Measurements from ENCODE around the gene TENT5D.
"Not testable (repeated sequence)": the region's sequence is repeated elsewhere in the genome, so short reads cannot be mapped to it uniquely, and the experiment has no call there.

TENT5D gene

DNA sequence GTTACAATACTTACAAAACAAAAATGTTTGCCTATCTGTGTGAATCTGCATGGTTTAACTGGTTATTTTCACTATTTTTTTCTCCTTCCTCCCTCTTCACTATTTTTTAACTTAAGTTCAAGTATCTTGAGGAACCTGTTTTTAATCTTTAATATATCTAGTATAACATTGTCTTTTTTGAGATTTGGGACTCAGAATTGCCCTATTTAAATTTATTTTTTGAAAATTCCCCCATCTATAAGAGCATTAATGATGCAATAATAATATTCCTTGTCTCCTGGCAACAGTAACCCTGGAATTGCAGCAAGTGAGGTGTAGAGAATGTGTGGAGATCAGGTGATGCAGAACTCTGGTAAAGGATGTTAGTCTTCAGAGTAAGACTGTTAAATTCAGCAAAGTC, at the start of gene TENT5D:
TSS of gene TENT5D (plus strand) at position 301 of the 400 bp plus-strand sequence. CDS start 22,093 bp downstream, outside the sequence.
- no peak for DNase-seq (ENCODE audit: low read depth)

DNA sequence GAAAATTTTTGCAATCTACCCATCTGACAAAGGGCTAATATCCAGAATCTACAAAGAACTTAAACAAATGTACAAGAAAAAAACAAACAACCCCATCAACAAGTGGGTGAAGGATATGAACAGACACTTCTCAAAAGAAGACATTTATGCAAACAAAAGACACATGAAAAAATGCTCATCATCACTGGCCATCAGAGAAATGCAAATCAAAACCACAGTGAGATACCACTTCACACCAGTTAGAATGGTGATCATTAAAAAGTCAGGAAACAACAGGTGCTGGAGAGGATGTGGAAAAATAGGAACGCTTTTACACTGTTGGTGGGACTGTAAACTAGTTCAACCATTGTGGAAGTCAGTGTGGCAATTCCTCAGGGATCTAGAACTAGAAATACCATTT, 34.6 kb upstream of the TENT5D start:
- not testable (repeated sequence) for DNase-seq (ENCODE audit: low read depth)

DNA sequence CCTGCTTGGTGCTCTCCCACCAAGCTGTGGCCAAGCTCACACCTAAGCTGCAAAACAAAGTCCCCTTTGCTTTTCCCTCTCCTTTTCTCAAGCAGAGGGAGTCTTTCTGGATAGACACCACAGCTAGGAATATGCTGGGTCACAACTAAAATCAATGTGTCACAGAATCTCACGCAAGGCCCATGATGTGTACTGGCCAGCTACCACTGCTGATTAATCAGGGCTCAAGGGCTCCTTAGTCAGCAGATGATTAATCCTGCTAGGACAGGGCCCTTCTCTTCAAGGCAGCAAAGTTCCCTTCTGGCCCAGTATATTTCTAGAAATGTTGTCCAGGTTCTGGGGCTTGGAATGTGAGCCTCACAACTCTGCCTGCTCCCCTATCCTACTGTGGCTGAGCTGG, 32.0 kb upstream of the TENT5D start:
- no peak for DNase-seq (ENCODE audit: low read depth)

DNA sequence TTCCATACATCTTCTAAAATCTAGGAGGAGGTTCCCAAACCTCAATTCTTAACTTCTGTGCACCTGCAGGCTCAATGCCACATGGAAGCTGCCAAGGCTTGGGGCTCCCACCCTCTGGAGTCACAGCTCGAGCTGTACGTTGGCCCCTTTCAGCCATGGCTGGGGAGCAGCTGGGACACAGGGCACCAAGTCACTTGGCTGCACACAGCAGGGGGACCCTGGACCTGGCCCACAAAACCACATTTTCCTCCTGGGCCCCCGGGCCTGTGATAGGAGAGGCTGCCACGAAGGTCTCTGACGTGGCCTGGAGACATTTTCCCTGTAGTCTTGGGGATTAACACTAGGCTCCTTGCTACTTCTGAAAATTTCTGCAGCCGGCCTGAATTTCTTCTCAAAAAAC, 8.2 kb upstream of the TENT5D start:
- no peak for DNase-seq (ENCODE audit: low read depth)

DNA sequence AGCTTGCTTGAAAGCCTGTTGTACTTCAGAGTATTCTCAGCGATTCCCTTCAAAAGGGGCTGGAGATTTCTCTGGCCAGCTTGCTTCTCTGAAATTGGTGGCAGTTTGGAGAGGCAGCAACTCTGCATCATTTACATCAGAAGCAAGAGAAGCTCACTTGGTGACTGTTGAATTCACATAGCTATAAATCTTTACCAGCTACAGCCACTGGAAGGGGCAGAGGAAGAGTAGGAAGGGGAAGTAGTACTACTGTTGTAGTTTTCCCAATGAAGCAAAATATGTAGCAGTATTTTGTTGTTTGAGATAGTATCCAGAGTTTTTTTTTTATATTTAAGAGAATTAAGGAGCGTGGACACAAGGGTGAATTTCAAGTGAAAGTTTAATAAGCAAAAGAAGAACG, 2.8 kb downstream of the TENT5D start:
- DNase-seq (ENCODE audit: low read depth), result no peak

DNA sequence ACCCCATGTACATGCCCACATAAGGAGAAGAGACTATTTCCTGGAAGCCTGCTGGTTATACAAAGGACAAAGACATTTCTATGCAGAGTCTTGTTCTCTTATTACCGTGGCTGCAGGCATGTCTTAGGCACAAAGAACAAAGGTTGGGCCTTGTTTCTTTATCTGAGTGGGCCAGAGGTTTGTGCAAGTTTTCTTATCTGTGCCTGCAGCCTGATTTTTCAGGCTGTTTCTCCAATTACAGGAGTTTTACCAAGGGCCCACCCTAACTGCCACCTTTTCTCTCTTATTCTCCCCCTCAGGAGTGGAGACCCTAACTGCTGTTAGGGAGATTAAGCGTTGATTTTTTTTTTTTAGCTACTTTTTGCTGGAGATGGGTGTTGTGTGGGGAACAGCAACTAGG, 3.5 kb downstream of the TENT5D start:
- DNase-seq (ENCODE audit: low read depth), result no peak

DNA sequence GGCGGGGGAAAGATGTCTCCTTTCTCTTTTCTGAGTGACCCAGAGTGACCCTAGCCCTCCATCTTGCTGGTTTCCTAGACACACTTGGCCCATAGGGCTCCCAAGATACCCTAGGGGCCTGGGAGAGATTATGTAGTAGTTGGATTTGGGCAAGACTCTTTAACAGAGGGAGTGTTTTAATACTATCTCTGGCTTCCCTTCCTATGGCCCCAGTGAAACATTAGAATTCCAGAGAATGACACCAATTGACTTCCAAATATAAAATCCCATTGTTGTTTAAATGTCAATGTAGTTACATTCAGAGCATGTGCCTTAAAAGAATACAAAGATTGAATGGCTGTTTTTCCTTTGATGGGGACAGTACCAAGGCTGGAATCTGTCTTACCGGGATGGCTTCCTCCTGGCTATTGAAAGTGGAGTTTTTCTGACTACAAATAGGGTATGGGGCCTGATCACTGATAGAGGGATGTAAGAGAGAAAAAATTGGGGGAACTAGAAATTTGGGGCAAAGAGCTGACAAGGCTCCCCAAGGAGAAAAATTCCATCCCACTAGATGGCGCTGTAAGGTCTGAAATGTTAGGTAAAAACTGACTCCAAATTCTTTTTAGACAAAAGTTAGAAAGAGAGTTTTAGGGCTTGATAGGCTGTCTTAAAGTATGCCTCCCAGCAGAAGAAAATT, 10.7 kb downstream of the TENT5D start:
- no peak for DNase-seq (ENCODE audit: low read depth)

DNA sequence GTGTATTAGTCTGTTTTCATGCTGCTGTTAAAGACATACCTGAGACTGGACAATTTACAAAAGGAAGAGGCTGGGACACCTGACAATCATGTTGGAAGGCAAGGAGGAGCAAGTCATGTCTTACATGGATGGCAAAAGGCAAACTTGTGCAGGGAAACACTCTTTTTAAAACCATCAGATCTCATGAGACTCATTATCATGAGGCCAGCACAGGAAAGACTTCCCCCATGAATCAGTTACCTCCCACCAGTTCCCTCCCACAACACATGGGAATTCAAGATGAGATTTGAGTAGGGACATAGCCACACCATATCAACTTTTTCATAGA, 11.2 kb downstream of the TENT5D start:
- DNase-seq (ENCODE audit: low read depth), result no peak

DNA sequence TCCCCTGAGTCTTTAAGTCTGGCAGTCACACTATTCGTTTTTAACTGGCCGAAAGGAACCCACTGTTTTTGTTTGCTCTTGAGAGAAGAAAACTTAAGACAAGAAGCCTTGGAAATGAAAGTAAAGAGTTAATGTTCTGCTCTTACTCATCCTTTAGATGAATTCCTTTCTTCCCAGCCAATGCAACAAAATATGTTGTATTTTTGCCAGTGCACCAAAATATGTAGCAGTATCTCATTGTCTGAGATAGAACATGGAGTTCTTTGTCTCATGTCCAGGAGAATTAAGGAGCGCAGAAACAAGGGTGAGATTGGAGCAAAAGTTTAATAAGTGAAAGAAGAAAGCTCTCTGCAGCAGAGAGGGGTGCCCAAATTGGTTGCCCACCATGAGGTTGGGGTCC, 12.2 kb downstream of the TENT5D start:
- no peak for DNase-seq (ENCODE audit: low read depth)

DNA sequence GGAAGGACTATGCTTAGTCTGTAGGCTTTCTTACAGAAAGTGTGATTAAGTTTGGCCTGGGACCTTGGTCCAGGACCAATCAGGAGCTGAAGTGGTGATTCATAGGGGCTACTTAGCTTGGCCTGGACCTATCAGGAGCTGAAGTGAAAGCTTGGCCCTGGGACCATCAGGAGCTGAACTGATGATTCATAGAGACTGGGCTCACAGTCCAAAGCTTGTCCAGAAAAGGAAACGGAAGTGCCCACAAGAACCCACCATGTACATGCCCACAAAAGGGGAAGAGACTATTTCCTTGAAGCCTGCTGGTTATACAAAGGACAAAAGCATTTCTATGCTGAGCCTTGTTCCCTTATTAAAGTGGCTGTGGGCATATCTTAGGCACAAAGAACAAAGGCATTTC, 12.6 kb downstream of the TENT5D start:
- no peak for DNase-seq (ENCODE audit: low read depth)

DNA sequence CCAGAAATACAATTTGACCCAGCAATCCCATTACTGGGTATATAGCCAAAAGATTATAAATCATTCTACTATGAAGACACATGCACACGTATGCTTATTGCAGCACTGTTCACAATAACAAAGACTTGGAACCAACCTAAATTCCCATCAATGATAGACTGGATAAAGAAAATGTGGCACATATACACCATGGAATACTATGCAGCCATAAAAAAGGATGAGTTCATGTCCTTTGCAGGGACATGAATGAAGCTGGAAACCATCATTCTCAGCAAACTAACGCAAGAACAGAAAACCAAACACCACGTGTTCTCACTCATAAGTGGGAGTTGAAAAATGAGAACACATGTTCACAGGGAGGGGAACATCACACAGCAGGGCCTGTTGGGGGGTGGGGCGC, 47.9 kb downstream of the TENT5D start:
- not testable (repeated sequence) for DNase-seq (ENCODE audit: low read depth)

DNA sequence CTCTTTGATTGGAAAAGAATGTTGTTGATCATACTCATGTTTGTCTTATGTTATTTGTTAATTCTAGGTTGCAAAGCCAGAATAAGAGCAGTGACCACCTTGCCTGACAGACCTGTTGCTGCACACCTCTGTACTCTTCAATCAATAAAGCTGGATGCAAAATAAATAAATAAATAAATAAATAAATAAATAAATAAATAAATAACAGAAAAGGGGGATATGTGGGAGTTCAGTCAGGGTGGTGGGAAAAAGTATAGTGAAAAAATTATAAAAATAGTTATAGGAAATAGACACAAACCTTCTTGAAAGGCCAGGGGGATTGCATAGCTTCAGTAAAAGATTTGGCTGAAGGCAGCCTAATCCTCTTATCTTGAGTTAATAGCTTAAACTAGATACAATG, 51.3 kb downstream of the TENT5D start:
- DNase-seq (ENCODE audit: low read depth), result no peak

DNA sequence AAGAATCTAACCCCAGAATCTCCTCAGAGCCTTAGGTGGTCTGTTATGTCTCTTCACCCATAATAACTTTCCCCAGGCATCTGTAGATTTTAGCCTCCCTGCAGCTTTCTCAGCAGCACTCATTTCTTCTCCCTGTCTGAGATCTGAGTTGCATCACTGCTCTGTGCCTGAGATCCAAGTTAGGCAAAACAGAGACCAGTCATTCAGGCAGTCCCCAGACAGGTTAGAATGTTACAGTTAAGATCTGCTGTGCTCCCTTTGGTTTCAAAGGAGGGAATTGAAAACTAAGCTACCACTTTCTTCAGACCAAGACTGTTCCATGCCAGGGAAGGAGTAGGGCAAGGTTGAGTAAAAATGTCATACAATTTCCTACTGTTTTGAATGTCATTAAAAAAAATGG, 65.3 kb downstream of the TENT5D start:
- DNase-seq (ENCODE audit: low read depth), result no peak

DNA sequence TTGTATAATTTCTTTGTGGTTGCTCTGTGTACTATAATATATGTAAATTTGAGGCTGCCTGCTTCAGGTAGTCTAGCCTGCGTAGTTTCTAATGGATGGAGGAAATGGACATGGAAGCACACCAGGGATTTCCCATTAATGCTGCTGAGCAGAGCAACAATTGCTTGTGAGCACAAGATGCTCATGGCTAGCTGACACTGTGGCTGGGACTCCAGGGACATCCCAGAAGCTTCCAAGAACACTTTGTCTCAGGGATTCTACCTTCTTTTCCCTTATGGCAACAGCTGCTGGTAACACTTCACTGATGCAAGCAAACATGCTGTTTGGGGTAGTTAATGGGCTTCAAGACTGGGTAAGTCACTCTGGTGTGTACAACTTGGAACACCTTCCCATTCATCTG, 66.1 kb downstream of the TENT5D start:
- DNase-seq (ENCODE audit: low read depth), result no peak

DNA sequence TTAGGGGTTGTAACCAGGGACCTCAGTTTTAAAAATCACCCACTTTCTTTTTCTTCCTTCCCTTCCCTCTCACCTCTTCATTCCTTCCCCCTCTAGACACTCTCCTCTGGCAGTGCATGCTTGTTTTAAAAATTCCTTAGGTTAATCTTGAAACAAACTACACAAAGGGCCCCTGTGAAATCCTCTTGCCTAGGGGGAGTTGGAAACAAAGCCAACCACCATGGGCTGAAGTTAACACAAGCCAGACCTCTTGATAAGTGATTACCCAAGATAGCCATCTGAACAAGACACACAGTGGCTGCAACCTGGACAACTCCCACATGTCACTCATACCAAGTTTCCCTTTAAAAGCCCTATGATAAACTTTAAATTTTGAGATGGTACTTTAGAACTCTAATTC, 68.9 kb downstream of the TENT5D start:
- DNase-seq (ENCODE audit: low read depth), result no peak

Data from stimulated activated CD8-positive, alpha-beta memory T cell treated with anti-CD3 and anti-CD28 coated beads, Interleukin-12 subunit alpha, Interleukin-12 subunit beta, amount 100 ng/mL, for 4 hours (primary cell).